Activated T-cell treated with anti-CD3 and anti-CD28 coated beads, Interleukin-2, amount 50 U/mL, for 48 hours (primary cell): ENCODE data around the gene KCNJ12.

Experiments
- DNase-seq, 2 experiments: peaks; one replicate each; pipeline ENCODE4 v3.0.0-alpha.2; 2020

Gene KCNJ12

DNA sequence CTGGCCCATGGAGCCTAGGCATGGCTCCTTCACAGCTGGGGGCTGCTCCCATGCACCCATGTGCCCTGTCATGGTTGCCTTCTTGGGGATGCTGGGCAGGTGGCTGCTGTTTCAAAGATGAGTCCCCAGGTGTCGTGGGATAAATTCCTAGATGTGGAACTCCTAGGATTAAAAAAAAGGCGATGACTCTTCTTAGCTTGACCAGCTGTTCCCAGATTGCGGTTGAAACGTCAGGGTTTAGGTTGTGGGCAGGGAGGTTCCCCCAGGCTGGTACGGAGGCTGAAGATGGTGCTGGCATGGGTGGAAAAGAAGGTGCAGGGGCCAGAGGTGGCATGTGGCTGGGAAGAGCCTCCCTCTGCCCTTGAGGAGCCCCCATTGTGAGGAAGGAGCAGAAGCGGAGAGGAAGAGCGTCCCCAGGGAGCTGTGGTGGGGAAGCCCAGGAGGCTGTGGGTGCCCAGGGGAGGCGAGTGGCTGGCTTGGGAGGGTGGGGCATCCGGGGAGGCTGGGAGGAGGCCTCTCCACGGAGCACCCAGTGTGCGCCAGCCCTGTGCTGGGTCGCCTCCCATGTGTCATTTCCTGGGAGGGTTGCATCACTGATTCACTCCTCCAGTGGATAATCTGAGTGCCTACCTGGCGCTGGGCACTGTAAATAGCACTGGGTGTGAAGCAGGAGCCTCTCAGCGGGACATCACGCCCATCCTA lies 7.5 kb upstream of the KCNJ12 start:
- DNase-seq, result no peak

- DNase-seq, result no peak
Measured at GRCh38 chr17:21369395-21369794, 6.8 kb upstream of the KCNJ12 start.

DNA sequence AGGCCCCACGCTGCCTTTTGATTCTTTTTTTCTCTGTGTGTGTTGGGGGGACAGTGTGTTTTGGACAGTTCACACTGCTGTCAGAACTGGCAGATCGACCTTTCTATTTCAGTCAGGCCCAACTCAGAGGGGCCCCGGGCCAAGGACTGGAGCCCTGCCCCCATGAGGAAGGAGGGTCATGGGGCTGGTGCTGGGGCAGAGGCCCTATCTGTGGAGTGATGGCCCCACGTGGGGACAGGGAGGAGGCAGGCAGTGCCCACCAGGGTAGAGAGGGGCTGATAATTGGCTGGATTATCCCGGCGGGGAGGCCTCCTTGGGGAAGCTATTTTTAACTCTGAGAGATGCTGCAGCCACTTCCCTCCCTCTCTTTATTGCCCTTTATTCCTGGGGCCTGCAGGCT lies 5.7 kb upstream of the KCNJ12 start:
- DNase-seq, result no peak

- no peak for DNase-seq
Measured at GRCh38 chr17:21371511-21372081, 4.6 kb upstream of the KCNJ12 start.

GRCh38 chr17:21372256-21372954 lies 3.8 kb upstream of the KCNJ12 start:
- no peak for DNase-seq

DNA sequence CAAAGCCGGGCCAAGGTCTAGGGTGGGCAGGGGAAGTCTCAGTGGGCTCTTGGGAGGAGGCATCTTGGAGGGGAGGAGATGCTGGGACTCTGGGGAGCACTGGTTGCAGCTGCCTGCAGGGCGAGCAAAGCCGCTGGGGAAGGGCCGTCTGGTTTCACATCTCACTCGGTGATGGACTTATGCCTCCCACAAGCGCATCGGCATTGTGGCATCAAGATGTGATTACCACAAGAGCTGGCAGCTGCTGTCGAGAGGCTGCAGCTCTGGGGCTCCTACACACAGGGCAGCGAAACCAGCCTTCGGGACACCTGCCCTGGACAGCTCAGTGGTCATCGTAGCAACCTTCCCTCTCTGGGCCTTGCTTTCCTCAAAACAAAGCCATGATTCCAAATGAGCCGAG lies 3.1 kb upstream of the KCNJ12 start:
- DNase-seq, result no peak

GRCh38 chr17:21373696-21374440 lies 2.3 kb upstream of the KCNJ12 start:
- no peak for DNase-seq

DNA sequence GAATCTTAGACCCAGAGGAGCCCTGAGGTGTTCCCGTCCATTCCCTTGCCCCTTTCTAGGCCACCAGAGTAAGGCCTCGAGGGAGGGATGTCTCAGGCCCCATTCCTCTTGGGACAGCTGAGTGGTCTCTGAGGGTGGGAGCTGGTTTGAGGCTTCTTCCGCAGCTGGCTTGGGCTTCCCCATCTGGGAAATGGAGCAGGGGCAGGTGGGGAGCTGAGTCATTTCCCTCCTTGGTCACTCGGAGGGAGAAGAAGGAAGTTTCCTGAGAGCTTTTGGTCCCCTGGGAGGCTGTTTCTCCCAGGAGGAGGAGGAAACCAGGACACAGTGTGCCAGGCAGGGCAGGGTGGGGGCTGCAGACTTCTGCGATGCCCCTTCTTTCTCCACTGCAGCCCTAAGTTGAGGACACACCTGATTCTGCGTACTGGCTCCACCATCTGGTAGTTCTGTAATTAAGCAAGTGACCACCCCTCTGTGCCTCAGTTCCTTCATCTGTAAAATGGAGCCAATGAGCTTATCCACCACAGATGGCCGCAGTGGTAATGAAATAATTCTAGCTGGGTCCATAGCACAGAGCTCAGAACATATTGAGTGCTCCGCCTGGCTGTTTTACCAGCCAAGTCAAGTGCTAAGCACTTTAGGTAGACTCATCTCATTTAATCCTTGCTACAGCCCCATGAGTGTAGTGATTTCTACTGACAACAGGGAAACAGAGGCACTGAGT lies 1.6 kb upstream of the KCNJ12 start:
- no peak for DNase-seq

- DNase-seq, result no peak
Measured at GRCh38 chr17:21375162-21375560, 996 bp upstream of the KCNJ12 start.

DNA sequence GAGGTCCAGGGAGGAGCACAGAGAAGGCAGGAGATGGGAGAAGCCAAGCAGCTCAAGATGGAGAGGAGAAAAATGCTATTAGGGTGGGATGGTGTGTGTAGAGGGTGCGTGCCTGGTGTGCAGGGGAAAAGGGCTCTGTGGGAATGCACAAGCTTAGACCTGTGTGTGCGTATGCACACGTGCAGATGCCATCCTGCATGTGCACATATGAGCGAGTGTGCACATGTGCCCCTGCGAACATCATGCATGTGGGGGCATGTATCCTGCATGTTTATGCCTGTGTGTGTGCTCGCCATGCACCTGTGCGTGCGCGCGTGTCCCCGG lies 438 bp upstream of the KCNJ12 start:
- DNase-seq, result no peak

- no peak for DNase-seq
Measured at GRCh38 chr17:21376759-21377690, 868 bp downstream of the KCNJ12 start.

- DNase-seq, result no peak
Measured at GRCh38 chr17:21377705-21378396, 1.7 kb downstream of the KCNJ12 start.

GRCh38 chr17:21378553-21378952 lies 2.4 kb downstream of the KCNJ12 start:
- DNase-seq, result no peak

- no peak for DNase-seq
Measured at GRCh38 chr17:21379080-21379711, 3.0 kb downstream of the KCNJ12 start.

GRCh38 chr17:21380659-21381058 lies 4.5 kb downstream of the KCNJ12 start:
- no peak for DNase-seq

DNA sequence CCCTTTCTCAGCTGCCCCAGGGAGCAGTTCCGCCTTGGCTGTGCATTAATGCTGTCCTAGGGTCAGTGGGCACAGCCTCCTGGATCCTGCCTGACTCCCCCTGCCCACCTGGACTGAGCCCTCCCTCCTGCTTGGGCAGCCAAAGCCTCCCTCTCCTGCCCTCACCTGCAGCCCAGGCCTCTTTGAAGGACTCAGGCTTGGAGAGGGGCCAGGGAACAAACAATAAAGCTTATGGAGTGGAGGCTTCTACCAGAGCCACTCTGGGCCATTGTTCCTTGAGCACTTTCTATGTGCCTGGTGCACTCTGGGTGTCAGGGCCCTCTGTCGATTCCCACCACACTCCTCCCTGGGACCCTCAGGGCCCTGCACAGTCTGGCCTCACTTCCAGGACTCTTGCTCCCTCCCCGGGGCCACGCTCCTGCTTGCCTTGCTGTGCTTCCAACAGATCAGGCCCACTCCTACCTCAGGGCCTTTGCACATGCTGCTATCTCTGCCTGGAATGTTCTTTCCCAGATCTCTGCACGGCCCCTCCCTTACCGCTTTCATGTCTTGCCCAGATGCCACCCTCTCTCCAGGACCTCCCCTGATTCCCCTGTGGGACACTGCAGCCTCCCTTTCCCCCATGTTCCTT lies 5.0 kb downstream of the KCNJ12 start:
- DNase-seq, result no peak

DNA sequence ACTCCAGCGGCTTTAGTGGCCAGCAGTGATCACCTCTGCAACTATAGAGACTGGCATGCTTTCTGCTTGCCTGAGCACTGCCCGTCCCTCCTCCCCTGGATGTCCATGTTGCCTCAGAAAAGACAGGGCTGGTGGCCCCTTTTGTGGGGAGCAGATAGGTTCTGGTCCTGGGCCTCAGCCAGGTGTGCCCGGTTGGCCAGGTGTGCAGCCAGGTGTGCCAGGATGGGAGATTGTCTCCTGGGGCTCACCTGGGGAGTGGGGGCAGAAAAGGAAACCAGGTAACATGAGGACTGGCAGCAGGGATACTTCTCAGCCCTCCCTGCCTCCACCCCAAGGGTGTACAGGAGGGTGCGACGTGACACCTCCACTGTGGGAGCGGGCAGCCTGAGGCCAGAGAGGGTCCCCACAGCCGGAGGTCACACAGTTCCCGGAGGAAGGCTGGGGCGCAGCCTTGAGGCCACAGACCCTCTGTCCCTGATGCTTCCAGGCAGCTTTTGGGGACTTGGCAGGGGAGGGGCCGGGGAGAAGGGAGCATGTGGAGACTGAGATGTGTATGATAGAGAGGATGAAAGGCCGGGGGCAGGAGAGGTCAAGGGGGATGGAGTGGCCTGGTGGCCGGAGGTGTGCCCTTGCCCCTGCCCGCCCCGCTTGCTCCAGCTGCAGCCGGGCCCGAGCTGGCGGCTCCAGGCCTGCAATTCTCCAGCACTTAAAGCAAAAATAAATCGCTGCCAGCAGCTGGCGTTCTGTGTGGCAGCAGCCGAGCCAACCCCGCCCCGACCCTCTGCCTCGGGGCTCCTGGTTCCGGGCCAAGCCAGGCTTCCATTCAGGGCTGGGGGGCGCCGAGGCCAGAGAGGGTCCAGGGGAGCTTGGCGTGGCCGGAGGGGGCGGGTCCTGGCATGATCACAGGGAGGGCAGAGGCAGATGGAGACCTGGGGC lies 6.7 kb downstream of the KCNJ12 start:
- no peak for DNase-seq

DNA sequence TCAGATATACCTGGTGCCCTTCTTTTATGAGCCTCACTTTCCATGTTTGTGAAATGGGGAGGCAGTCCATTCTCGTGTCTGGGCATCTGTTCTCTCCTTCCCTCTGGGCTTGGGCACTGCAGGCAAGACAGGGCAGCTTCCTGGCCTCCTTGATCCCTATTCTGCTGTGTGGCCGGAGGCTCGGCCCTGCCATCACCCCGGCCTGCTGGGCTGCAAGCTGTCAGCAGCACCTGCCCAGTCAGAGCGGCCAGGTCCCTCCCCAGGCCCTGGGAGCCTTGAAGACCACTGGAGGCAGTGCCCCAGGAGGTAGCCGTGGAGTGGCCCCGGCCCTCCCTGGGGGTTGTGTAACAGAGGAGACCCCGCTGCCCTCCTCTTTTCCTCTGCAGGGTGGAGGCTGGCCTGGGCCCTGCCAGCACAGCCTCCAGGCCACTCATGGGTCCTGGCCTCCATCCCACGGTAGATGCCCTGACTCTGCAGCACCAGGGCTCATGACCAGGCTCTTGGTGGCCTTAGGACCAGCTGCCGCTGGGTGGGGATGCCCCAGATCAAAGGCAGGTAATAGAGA lies 9.2 kb downstream of the KCNJ12 start:
- DNase-seq, result no peak

DNA sequence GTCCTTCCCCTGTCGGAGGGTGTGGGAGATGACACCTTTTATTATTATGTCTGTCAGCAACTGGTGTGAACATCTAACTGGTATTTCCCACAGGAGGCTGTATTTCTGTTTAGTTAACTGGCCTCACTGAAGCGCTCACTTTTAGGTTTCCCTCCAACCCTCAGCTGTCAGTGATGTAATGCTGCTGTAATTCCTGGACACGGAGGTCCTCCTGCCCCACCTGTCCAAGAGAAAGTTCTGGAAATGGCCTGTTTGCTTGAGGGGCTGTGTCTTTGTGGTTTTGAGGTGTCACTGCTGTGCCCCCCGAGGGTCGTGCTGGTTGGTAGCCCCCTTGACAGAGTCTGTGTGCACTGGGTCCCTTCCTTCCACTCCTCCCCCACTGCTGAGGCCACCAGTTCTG lies 11.5 kb downstream of the KCNJ12 start:
- DNase-seq, result no peak
